RWPE2 (cell line): ENCODE data around the gene CPA4.

Experiments
- ATAC-seq: fragments of 200-7000 bp; cut with Tn5 transposase; 3 replicates; pipeline ENCODE4 v1.9.1; 2021; ENCODE audit warnings: low read depth
- DNase-seq: peaks from one replicate; pipeline ENCODE4 v3.0.0-alpha.2; 2020; ENCODE audit warnings: low spot score
- H3K27ac ChIP-seq: fragments of 450-650 bp; 2 replicates; pipeline ENCODE4 v1.5.1; 2017; ENCODE audit warnings: mild to moderate bottlenecking; ENCODE audit not compliant: poor library complexity, severe bottlenecking
- H3K27me3 ChIP-seq: fragments of 250-450 bp; sonication (Bioruptor Pico); 2 replicates; pipeline ENCODE4 v1.5.1; 2021; ENCODE audit warnings: mild to moderate bottlenecking, moderate library complexity; ENCODE audit not compliant: insufficient read depth, poor library complexity, severe bottlenecking
- H3K36me3 ChIP-seq: fragments of 250-450 bp; sonication (Bioruptor Pico); 2 replicates; pipeline ENCODE4 v1.5.1; 2020; ENCODE audit warnings: low read depth, mild to moderate bottlenecking, moderate library complexity
- H3K4me1 ChIP-seq: fragments of 250-450 bp; sonication (Bioruptor Pico); 2 replicates; pipeline ENCODE4 v1.5.1; 2021; ENCODE audit warnings: mild to moderate bottlenecking, moderate library complexity; ENCODE audit not compliant: insufficient read depth, poor library complexity, severe bottlenecking
- H3K4me3 ChIP-seq: fragments of 250-450 bp; sonication (Bioruptor Pico); 2 replicates; pipeline ENCODE4 v1.5.1; 2021; ENCODE audit warnings: mild to moderate bottlenecking, moderate library complexity; ENCODE audit not compliant: severe bottlenecking
- H3K9me3 ChIP-seq: fragments of 250-450 bp; sonication (Bioruptor Pico); 2 replicates; pipeline ENCODE4 v1.5.1; 2021; ENCODE audit warnings: mild to moderate bottlenecking, moderate library complexity; ENCODE audit not compliant: severe bottlenecking
- TF ChIP-seq, protein P1 (sequence below): fragments of 450-650 bp; IDR thresholded peaks from one replicate; pipeline ENCODE4 v1.5.1; 2017; ENCODE audit warnings: mild to moderate bottlenecking, moderate library complexity; ENCODE audit not compliant: poor library complexity, severe bottlenecking

The CPA4 gene

DNA sequence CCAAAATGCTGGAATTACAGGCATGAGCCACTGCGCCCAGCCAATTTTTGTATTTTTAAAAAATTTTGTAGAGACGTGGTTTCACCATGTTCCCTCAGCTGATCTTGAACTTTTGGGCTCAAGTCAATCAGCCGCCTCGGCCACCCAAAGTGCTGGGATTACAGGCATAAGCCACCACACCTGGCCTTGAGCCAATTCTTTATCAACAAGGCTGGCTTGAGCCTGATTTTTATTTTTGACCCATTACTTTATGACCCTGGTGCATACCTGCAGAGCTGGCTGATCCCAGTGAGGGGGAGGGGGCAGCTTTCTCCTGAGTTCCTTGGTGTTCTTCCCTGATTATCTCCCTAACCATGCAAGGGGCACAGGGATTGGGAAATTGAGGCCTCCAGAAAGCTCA is 71.5 kb downstream of the CPA4 start:
- TF ChIP-seq, protein P1, sequence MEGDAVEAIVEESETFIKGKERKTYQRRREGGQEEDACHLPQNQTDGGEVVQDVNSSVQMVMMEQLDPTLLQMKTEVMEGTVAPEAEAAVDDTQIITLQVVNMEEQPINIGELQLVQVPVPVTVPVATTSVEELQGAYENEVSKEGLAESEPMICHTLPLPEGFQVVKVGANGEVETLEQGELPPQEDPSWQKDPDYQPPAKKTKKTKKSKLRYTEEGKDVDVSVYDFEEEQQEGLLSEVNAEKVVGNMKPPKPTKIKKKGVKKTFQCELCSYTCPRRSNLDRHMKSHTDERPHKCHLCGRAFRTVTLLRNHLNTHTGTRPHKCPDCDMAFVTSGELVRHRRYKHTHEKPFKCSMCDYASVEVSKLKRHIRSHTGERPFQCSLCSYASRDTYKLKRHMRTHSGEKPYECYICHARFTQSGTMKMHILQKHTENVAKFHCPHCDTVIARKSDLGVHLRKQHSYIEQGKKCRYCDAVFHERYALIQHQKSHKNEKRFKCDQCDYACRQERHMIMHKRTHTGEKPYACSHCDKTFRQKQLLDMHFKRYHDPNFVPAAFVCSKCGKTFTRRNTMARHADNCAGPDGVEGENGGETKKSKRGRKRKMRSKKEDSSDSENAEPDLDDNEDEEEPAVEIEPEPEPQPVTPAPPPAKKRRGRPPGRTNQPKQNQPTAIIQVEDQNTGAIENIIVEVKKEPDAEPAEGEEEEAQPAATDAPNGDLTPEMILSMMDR: no peak
- Histone ChIP-seq H3K36me3 (no peaks in the 10 kb centered on the region), H3K27ac (peak overlapping the region; percentile 92), H3K9me3 (peaks cover 4% of the 10 kb centered on the region), H3K27me3 (no peaks in the 10 kb centered on the region), H3K4me1 (peaks cover 38% of the 10 kb centered on the region), H3K4me3 (no peak overlapping the region)
- no peak for DNase-seq
- ATAC-seq: no peak

DNA sequence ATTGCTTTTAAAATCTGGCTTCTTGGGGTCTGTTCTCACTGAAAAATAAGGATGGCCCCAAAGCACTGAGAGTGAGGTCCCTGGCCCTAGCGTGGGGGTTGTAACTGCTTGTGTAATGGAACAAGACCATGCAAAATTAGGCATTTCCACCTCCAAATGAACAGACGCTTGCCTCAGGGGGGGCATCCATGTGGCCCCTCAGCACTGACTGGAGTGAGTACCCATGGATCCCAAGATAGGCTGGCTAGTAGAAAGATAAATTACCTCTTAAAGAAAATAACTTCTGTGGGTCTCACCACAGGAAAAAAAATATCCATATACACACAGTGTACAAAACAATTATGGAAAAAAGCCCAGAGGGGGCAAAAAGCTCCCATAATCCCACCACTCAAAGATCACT is 72.1 kb downstream of the CPA4 start:
- peak overlapping the region; percentile 92 for H3K27ac ChIP-seq
- H3K9me3 ChIP-seq: peaks cover 2% of the 10 kb centered on the region
- no peak for DNase-seq
- no peaks in the 10 kb centered on the region for H3K27me3 ChIP-seq
- TF ChIP-seq, protein P1: no peak
- ATAC-seq: no peak
- H3K36me3 ChIP-seq: no peaks in the 10 kb centered on the region
- no peak overlapping the region for H3K4me3 ChIP-seq
- peaks cover 44% of the 10 kb centered on the region for H3K4me1 ChIP-seq

DNA sequence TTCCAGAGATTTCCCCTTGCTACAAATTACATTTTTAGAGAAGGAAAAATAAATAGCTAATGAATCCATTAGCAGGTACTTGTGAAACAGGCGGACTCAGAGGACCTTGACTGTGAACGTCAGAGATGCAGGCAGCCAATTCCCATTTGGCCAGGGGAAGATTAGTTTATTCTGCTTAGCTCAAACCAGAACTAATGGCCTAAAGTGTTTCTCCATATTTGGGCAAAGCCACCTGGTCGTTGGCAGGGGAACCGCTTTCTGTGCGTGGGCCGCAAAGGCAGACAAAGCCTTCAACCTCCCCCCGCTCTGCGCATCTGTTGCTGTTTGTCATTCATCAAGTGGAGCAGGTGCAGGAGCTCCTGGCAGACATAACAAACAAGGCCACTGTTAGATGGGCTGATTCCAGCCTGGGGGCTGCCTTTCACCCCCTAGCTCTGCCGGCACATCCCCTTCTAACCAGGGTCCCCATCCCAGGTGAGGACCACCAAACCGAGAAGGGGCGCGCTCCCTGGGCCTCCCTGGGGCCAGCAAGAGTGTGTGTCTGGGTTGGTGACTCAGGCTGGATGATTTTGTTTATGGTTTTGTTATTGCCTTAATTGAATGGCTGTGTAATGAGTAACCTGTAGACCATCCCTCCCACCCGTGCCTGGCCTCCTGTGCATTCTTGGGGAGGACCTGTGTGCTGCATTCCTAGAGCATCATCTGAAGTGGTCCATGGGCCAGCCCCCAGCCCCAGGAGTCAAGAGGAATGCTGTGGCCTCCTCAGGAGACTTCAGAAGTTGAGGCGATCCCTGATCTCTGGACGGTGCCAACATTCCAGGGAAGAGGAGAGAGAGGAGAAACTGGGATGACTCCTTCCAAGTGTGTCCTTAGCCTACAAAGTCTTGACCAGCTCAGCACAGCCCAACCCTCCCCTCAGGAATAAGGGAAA is 72.8 kb downstream of the CPA4 start:
- Histone ChIP-seq H3K27ac (peak overlapping the region; percentile 92), H3K4me1 (peaks cover 48% of the 10 kb centered on the region), H3K27me3 (no peaks in the 10 kb centered on the region), H3K36me3 (no peaks in the 10 kb centered on the region), H3K9me3 (no peaks in the 10 kb centered on the region), H3K4me3 (no peak overlapping the region)
- ATAC-seq (peak; percentile 37), DNase-seq (peak; percentile 51)
- TF ChIP-seq, protein P1: no peak

DNA sequence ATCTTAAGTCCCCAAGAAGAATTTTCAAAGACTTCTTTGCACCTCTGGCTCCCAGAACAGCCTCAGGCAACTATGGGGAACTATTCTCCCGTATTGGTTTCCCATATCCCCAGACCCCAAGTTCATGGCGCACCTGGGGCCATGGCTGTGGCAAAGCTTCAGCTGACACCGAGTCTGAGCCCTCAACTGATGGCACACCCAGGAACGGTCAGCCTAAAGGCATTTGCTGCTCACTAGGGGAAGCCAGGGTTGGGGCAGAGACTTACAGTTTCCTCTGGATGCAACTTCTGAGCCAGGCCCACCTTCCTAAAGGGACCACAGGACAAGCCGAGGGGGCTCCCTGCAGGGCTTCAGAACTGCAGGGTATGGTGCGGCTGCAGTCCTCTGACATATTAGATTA is 73.6 kb downstream of the CPA4 start:
- peaks cover 54% of the 10 kb centered on the region for H3K4me1 ChIP-seq
- no peaks in the 10 kb centered on the region for H3K27me3 ChIP-seq
- H3K9me3 ChIP-seq: no peaks in the 10 kb centered on the region
- DNase-seq: peak; percentile 45
- H3K27ac ChIP-seq: peak overlapping the region; percentile 92
- TF ChIP-seq, protein P1: no peak
- no peak overlapping the region for H3K4me3 ChIP-seq
- no peak for ATAC-seq
- H3K36me3 ChIP-seq: no peaks in the 10 kb centered on the region
